HK-2 (cell line): ENCODE results near the gene NPIPB8.
A peak's percentile ranks its signal among the peaks of the same experiment; 100 is the strongest.
"Not testable (repeated sequence)": the region's sequence is repeated elsewhere in the genome, so short reads cannot be mapped to it uniquely, and the experiment has no call there.

Experiments used
- DNase-seq: peaks from one replicate; pipeline ENCODE4 v3.0.0-alpha.2; 2018; ENCODE audit not compliant: unreplicated experiment

Gene NPIPB8

GRCh38 chr16:28623172-28623711 is 14.6 kb upstream of the NPIPB8 start:
- peak; percentile 67 for DNase-seq

- not testable (repeated sequence) for DNase-seq
These were observed 7.0 kb upstream of the NPIPB8 start for GRCh38 chr16:28630905-28631304.

GRCh38 chr16:28636093-28636823 is 1.6 kb upstream of the NPIPB8 start:
- not testable (repeated sequence) for DNase-seq

GRCh38 chr16:28638359-28638758 is 494 bp downstream of the NPIPB8 start:
- not testable (repeated sequence) for DNase-seq

DNA sequence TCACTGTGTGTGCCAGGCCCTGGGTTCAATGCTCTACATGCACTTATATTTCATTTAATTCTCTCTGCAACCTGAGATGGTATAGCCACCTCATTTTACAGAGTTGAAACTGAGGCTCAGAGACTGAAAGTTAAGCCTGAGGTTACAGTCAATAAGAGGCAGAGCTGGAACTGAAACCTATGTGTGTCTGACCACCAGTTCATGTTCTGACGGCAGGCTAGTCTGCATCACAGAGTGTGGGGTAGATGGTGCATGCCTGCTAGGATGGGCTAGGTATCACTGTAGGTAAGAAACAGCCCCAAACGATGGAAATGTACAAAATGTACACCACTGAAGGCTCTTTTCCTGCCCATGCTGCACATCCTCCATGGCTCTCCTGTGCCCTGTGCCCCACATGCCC is 2.1 kb downstream of the NPIPB8 start:
- not testable (repeated sequence) for DNase-seq

GRCh38 chr16:28666264-28666663 is 28.4 kb downstream of the NPIPB8 start:
- not testable (repeated sequence) for DNase-seq

DNA sequence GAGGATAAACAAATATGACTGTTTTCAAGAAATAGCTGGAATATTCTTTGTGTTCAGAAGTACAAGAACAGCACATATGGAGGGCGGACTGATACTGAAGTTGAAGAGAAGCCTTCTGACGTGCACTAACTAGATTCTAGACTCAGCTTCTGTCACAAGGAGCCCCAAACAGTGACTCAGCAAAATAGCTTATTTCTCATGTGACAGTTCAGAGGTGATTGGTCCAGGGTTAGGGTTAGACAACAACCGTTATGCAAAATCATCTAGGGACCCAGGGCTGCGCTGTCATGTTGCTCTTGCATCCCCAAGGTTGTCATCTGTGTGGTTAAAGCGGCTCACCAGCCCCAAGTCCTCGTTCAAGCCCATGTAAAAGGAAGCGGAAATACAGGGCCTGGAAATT is 29.6 kb downstream of the NPIPB8 start:
- not testable (repeated sequence) for DNase-seq

- DNase-seq, result not testable (repeated sequence)
These were observed 30.3 kb downstream of the NPIPB8 start for GRCh38 chr16:28668199-28668598.

- DNase-seq, result not testable (repeated sequence)
These were observed 50.6 kb downstream of the NPIPB8 start for GRCh38 chr16:28688327-28688952.

GRCh38 chr16:28689425-28689824 is 51.6 kb downstream of the NPIPB8 start:
- not testable (repeated sequence) for DNase-seq

GRCh38 chr16:28691722-28692121 is 53.9 kb downstream of the NPIPB8 start:
- DNase-seq, result not testable (repeated sequence)

DNA sequence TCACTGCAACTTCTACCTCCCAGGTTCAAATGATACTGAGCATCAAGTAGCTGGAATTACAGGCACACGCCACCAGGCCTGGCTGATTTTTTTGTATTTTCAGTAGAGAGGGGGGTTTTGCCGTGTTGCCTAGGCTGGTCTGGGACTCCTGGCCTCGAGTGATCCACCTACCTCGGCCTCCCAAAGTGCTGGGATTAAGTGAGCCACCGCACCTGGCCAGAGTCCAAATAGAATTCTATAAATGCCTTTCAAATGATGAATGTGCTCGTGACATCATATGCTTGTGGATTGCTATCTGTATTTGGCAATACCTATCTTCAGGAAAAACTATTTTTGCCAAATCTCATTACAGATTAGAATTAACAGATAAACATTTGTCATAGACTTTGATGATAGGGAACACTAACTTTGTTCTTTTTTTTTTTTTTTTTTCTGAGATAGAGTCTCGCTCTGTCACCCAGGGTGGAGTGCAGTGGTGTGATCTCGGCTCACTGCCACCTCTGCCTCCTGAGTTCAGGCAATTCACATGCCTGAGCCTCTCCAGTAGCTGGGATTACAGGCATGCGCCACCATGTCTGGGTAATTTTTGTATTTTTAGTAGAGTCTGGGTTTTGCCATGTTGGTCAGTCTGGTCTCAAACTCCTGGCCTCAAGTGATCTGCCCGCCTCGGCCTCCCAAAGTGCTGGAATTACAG is 55.5 kb downstream of the NPIPB8 start:
- not testable (repeated sequence) for DNase-seq

- not testable (repeated sequence) for DNase-seq
These were observed 61.9 kb downstream of the NPIPB8 start for GRCh38 chr16:28699792-28700191.

- not testable (repeated sequence) for DNase-seq
These were observed 62.5 kb downstream of the NPIPB8 start for GRCh38 chr16:28700349-28700748.

- not testable (repeated sequence) for DNase-seq
These were observed 63.5 kb downstream of the NPIPB8 start for GRCh38 chr16:28701384-28701783.

- not testable (repeated sequence) for DNase-seq
These were observed 66.4 kb downstream of the NPIPB8 start for GRCh38 chr16:28704246-28704645.
